OCI-LY3 (cell line): Measurements from ENCODE around the gene UGDH.

Source experiments
- CTCF ChIP-seq: fragments of 200-600, 300-600 bp; sonication (generic); IDR thresholded peaks from 2 replicates; pipeline ENCODE4 v1.5.1; 2014; ENCODE audit warnings: antibody characterized with exemption, low read length, low read depth
- EZH2phosphoT487 ChIP-seq: fragments of 200-600 bp; shearing (Covaris generic); IDR thresholded peaks from 2 replicates; pipeline ENCODE4 v1.6.1; 2018; ENCODE audit warnings: antibody characterized with exemption, mixed run types, low read depth

DNA sequence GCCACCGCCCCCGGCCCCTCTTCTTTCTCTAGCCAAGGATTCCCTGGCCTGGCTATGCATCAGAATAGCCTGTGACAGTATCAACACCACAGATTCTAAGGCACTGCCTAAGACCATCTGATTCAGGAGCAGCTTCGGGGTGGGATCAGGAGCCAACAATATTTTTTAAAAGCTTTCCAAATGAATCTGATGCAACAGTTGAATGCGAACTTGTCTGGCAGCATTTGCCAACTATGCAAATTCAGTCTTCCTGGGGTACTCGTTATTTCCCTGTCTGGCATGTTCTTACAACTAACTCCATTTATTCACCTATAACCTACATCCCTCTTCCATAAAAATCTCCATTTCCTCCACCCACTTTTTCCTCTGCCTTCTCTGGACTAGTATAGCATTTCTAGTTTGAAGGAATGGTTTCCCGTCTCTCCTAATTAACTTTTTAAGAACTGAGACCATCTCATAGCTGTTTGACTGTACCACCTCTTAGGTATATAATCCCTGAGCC is 36.2 kb upstream of the UGDH start:
- TF ChIP-seq CTCF: no peak
- TF ChIP-seq EZH2phosphoT487: no peak
